G401 (cell line): ENCODE results near the gene CYLD. TPM values are rescaled to one million over a fixed set of nuclear protein-coding genes. Genes with fewer than 3 reads are reported as not detected.

Experiments used
- DNase-seq: peaks from one replicate; pipeline ENCODE4 v3.0.0-alpha.2; 2015; ENCODE audit warnings: low spot score
- in situ Hi-C: cut with HindIII; loops from 2 replicates; pipeline ENCODE4 v1.10.0; 2016; ENCODE audit warnings: low sequenced_read_pairs, mixed read lengths
- total RNA-seq: library from RNA; depleted of rRNA; stranded (reverse); fragments of >200 nt; shearing (Covaris generic); gene quantifications from 2 replicates; pipeline ENCODE4 v1.2.3, GENCODE V29; 2014

Gene CYLD
- total RNA-seq, 1 experiment from 2014 or later, result 6.0 TPM

- in situ Hi-C loops, result no loop called here
These were observed 32.7 kb upstream of the CYLD start for GRCh38 chr16:50709061-50709684.

GRCh38 chr16:50709980-50710379 lies 31.9 kb upstream of the CYLD start:
- DNase-seq, result no peak
- in situ Hi-C loops, result no loop called here

More at GRCh38 chr16:50709061-50709684, 32.7 kb upstream of the CYLD start:
- DNase-seq, result no peak

- no peak for DNase-seq
- in situ Hi-C loops, result no loop called here
These were observed 30.8 kb upstream of the CYLD start for GRCh38 chr16:50711040-50711439.

- in situ Hi-C loops, result no loop called here
- peak; percentile 77 for DNase-seq
These were observed 29.9 kb upstream of the CYLD start for GRCh38 chr16:50711862-50712559.

DNA sequence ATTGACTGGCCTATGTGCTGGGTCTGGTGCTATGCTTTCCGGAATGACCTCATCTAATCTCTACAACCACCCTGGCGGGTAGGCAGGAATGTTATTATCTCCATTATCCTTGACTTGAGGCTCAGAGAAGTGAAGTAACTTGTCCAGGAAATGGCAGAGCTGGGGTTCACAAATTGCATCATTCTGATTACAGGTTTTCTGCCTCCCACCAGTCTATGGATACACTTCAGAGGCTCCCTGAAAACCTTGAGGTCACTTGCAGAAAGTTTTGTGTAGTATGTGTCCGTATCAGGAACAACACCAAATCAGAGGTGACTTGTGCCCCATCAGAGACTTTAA lies 29.4 kb upstream of the CYLD start:
- in situ Hi-C loops, result no loop called here
- DNase-seq, result no peak

DNA sequence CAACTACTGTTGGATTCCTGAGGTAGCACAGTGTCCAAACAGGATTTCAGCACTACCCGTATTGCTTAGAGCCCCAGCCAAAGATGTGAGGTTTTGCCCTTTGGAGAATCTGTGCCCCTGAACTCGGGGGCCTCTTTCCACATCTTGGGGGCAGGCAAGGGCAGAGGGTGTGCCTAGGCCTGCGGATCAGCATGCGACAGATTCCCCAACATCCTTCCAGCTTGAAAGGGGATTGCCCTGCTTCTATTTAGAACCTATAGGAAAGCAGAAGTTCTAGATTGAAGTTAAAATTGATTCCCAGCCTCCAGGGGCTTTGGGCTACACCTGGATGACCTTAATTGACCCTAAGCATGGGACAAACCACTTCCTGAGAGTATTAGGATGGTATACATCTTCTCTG lies 28.9 kb upstream of the CYLD start:
- in situ Hi-C loops, result no loop called here
- no peak for DNase-seq

DNA sequence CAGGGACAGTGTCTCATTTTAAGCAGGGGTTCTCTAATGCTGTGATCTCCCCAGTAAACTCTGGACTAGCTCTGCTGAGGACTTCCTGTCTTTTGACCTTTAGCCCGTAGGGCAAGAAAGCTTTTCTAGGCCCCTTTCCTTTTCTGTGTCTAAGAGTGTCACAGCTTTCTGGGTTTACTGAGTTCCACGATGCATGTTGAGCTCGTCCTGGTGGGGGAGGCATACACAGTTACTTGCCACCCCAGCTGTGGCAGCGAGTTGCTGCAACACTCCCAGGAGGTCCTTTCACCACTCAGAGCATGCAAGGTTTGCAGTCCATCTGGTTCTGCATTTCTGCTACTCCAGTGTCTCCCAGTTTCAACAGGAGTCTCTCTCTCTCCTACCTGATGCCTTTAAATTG lies 24.8 kb upstream of the CYLD start:
- DNase-seq, result no peak
- in situ Hi-C loops, result no loop called here

DNA sequence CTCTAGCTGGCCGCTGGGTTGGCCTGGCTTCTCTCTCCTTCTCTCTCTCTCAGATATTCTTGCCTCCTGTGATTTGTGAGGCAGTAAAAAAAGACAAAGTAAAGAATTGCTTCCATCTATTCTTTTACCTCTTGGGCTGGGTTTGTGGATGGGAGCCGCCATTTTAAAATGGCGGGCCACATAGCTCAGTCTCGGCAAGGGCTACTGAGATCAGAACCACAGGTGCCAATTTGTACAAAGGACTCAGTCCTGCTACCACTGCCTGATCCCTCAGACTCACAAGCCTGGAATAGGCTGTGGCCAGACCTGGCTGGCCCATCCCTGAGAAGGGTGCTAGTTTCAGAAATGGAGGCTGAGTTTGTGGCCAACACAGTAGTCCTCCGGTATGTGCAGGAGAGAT lies 24.4 kb upstream of the CYLD start:
- no peak for DNase-seq
- in situ Hi-C loops, result no loop called here

DNA sequence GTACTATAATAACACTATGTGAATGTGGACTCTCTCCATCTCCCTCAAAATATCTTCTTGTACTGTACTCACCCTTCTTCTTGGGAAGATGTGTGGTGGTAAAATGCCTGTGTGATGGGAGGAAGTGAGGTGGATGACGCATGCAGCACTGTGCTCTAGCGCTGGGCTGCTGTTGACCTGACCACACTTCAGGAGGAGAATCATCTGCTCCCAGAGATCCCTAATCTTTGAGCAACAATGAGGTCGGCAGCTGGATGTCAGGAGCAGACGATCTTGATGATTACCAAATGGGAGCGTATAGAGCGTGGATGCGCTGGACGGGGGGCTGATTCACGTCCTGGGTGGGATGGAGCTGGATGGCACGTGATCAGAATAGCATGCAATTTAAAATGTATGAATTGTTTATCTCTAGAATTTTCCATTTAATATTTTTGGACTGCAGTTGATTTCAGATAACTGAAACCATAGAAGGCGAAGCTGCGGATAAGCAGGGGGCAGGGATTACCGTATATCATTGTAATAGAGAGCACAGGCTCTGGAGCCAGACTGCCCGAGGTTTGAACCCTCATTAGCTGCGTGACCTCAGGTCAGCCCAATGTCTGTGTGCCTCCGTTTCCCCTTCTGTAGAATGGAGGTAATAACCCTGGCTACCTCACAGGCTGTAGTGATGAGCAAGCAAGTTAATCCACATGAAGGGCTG lies 23.7 kb upstream of the CYLD start:
- in situ Hi-C loops, result no loop called here
- no peak for DNase-seq

DNA sequence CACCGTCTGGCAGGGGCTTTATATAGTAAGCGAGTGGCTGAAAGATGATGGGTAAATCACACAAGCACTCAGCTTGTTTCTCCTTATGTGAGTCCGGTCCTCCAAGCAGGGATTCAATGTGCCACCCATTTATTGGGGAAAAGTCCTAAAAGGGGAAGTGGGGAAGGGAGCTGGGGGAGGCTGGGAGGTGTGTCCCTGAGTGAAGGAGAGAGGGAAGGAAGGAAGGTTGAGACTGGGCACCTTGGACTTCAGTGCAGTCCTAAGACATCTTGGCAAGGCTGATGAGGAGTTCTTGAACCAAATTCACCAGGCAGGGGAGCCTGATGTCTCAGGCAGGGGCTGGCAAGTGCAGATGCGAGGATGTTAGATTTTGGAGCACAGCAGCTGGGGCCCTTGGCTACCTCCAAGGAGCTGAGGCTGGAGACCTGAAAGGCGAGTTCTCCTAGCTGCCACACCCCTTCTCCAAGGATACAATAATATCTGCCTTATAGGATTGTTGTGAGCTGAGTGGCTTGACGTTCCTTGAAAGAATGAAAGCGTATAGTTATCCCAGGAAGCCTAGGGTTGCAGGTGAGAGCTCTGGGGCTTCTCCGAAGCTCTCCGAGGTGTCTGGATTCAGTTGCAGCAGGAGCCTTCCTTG lies 23.0 kb upstream of the CYLD start:
- DNase-seq, result no peak
- in situ Hi-C loops, result no loop called here

DNA sequence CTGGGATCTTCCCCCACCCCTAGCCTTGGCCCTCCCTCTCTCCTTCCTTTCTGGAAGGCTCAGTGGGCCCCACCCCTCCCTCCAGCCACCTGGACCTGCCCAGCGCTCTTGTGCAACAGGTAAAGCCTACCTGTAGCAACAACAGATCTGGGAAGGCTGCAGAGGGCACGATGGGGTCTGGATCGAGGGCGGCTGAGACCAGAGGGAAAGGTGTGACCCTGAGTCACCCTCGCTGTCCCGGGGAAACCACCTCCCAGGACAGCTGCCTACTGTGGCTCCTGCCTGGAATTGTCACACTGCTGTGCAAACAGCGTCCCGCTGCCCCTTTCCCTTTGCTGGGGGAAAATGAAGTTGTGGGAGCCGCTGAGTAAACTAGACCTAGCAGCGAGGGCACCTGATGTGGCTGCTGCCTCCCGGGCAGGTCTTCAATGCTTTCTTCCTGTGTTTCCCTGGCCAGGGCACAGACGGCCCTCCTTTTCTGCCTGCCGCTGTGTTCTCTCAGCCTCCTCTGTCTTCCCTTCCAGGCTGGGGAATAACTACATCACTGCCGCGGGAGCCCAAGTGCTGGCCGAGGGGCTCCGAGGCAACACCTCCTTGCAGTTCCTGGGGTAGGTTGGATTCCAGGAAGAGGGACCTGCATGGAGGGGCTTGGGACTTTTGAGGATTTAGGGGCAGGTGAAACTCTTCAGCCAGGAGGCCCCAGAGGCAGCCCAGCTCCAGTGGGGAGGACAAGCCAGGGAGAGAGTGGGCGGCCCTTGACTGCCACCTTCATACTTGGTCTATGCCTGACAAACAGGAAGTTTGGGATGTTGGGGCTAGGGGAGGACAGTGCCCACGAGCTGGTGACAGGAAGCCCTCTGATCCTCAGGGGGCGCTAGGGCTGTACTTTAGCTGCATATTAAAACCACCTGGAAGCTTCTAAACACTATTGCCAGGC lies 22.2 kb upstream of the CYLD start:
- DNase-seq, result no peak
- in situ Hi-C loops, result no loop called here

DNA sequence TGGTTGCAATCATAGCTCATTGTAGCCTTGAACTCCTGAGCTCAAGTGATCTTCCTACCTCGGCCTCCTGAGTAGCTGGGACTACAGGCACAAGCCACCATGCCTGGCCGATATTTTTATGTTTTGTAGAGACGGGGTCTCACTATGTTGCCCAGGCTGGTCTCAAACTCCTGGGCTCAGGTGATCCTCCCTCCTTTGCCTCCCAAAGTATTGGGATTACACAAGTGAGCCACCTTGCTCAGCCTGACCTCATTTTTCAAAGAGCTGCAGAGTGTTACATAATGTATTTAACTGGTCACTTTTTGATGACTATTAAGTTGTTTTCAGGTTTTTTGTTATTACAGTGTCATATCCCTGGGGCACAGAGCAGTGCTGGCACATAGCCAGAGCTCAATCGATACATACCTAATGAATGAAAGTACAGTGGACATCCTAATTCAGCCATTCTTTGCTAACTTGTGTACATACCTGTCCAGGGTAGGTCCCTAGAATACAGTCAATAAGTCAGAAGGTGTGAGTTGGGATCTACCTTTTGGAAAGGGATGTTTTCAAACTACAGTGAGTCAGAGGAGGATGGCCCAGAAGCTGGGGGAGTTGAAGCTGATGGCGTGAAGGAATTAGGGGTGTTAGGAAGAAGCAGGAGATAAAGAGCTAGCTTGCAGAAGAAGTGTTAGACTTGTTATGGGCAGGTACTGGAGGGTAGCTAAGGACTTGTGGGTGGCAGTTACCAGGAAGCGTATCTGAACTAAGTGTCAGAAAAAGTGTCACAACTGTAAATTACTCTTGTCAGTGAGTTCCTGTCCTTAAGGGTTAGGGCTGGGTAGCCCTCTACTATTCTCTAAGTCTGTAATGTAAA lies 20.1 kb upstream of the CYLD start:
- in situ Hi-C loops, result no loop called here
- DNase-seq, result no peak

DNA sequence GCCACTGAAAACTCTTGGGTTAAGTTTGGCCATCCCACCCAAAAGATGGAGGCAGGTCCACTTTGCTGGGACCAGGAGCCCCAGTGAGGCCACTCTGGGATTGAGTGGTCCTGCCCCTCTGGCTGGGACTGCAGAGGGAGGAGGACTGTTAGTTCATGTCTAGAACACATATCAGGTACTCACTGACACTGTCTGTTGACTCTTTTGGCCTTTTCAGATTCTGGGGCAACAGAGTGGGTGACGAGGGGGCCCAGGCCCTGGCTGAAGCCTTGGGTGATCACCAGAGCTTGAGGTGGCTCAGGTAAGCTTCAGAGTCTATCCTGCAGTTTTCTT lies 19.5 kb upstream of the CYLD start:
- in situ Hi-C loops, result no loop called here
- DNase-seq, result no peak

DNA sequence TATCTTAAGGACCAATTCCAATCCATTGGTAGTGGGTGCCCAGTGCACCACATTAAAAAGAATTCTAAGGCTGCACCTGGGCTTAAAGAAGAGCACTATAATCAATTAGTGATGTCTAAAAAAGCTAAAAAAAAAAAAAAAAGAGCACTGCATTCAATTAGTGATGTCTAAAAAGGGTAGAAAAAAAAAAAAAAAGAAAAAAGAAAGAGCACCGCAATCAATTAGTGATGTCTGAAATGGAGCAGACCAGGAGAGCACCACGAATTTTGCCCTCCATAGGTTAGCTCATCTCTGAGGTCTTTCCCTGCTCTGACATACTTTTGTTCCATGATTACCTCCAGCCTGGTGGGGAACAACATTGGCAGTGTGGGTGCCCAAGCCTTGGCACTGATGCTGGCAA lies 18.9 kb upstream of the CYLD start:
- DNase-seq, result no peak
- in situ Hi-C loops, result no loop called here

- in situ Hi-C loops, result no loop called here
- no peak for DNase-seq
These were observed 17.6 kb upstream of the CYLD start for GRCh38 chr16:50724306-50724705.

DNA sequence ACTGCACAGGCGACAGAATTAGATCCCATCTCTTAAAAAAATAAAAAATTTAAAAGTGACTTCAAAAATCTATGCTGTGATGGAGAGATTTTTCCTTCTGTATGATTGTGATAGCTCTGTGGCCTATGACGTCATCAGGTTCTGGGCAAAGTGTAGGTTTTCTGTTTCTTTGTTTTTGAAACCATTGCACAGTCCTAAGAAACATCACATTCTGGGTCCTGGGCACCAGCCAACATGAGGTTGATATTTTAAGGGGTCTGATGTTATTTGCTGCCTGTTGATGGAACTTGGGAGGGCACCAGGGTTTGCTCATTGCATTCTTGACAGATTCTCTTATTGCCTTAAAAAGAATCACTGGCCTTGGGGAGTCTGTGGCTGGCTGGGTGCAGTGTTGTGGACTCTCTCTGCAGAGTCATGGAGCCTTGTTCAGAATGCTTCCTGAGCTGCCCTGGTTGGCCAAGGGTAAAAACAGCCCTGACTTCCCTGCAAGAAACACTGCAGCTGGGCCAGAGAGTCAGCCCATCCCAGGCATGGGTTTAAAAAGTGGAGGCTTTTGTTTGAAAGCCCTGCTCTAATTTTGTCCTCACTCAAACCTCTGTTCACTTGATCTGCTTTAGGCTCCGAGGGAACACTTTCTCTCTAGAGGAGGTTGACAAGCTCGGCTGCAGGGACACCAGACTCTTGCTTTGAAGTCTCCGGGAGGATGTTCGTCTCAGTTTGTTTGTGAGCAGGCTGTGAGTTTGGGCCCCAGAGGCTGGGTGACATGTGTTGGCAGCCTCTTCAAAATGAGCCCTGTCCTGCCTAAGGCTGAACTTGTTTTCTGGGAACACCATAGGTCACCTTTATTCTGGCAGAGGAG lies 10.5 kb upstream of the CYLD start:
- in situ Hi-C loops, result no loop called here
- DNase-seq, result no peak

- in situ Hi-C loops, result no loop called here
- DNase-seq, result no peak
These were observed 9.7 kb upstream of the CYLD start for GRCh38 chr16:50731989-50732832.
